ENCODE measurements around the gene TMEM132D.

The TMEM132D gene

GRCh38 chr12:129328235-129328634 lies 575.6 kb downstream of the TMEM132D start:
- no peak for DNase-seq

GRCh38 chr12:129325566-129325965 lies 578.3 kb downstream of the TMEM132D start:
- no peak for DNase-seq

- no peak for DNase-seq
Observed at GRCh38 chr12:129312048-129312447, 591.8 kb downstream of the TMEM132D start.

- no peak for DNase-seq
Observed at GRCh38 chr12:129310346-129310745, 593.5 kb downstream of the TMEM132D start.

GRCh38 chr12:129305851-129306250 lies 598.0 kb downstream of the TMEM132D start:
- no peak for DNase-seq

- no peak for DNase-seq
Observed at GRCh38 chr12:129304529-129304928, 599.3 kb downstream of the TMEM132D start.

GRCh38 chr12:129300011-129300410 lies 603.8 kb downstream of the TMEM132D start:
- no peak for DNase-seq

GRCh38 chr12:129298921-129299320 lies 604.9 kb downstream of the TMEM132D start:
- no peak for DNase-seq

GRCh38 chr12:129296671-129297070 lies 607.2 kb downstream of the TMEM132D start:
- DNase-seq = no peak

- no peak for DNase-seq
Observed at GRCh38 chr12:129294868-129295267, 609.0 kb downstream of the TMEM132D start.

- DNase-seq = no peak
Observed at GRCh38 chr12:129279771-129280170, 624.1 kb downstream of the TMEM132D start.

GRCh38 chr12:129276361-129277060 lies 627.3 kb downstream of the TMEM132D start:
- DNase-seq = no peak

GRCh38 chr12:129269756-129270495 lies 633.9 kb downstream of the TMEM132D start:
- DNase-seq = no peak

GRCh38 chr12:129258781-129259318 lies 645.0 kb downstream of the TMEM132D start:
- no peak for DNase-seq

- DNase-seq = no peak
Observed at GRCh38 chr12:129257524-129257923, 646.3 kb downstream of the TMEM132D start.

- no peak for DNase-seq
Observed at GRCh38 chr12:129246630-129247029, 657.2 kb downstream of the TMEM132D start.

GRCh38 chr12:129245769-129246168 lies 658.1 kb downstream of the TMEM132D start:
- DNase-seq = no peak

GRCh38 chr12:129241852-129242251 lies 662.0 kb downstream of the TMEM132D start:
- DNase-seq = no peak

- no peak for DNase-seq
Observed at GRCh38 chr12:129237881-129238280, 665.9 kb downstream of the TMEM132D start.

GRCh38 chr12:129234209-129234608 lies 669.6 kb downstream of the TMEM132D start:
- no peak for DNase-seq

- no peak for DNase-seq
Observed at GRCh38 chr12:129231491-129231890, 672.3 kb downstream of the TMEM132D start.

GRCh38 chr12:129230995-129231394 lies 672.8 kb downstream of the TMEM132D start:
- DNase-seq = no peak

- no peak for DNase-seq
Observed at GRCh38 chr12:129226851-129227250, 677.0 kb downstream of the TMEM132D start.

GRCh38 chr12:129226005-129226404 lies 677.8 kb downstream of the TMEM132D start:
- DNase-seq = no peak

Data from CD4-positive, alpha-beta T cell treated with Interleukin-6 for 4 hours (primary cell).